Neuronal stem cell (in vitro differentiated cells): ENCODE data around the gene GDF2.

ENCODE experiments used
- DNase-seq: peaks from one replicate; pipeline ENCODE4 v3.0.0-alpha.2; 2013; ENCODE audit warnings: low spot score
- H2AFZ ChIP-seq: one replicate; pipeline ENCODE4 v1.6.1; 2013; ENCODE audit warnings: mild to moderate bottlenecking, low read length, inconsistent platforms
- H2AK5ac ChIP-seq: 2 replicates; pipeline ENCODE4 v1.6.1; 2013; ENCODE audit warnings: low read depth, mild to moderate bottlenecking, inconsistent platforms, low read length, moderate library complexity, mixed read lengths
- H2BK120ac ChIP-seq: 2 replicates; pipeline ENCODE4 v1.6.1; 2013; ENCODE audit warnings: low read depth, mild to moderate bottlenecking, inconsistent platforms, low read length, moderate library complexity, mixed read lengths
- H2BK12ac ChIP-seq: one replicate; pipeline ENCODE4 v1.6.1; 2013; ENCODE audit warnings: low read length, inconsistent platforms
- H2BK15ac ChIP-seq: 2 replicates; pipeline ENCODE4 v1.6.1; 2013; ENCODE audit warnings: mild to moderate bottlenecking, low read length, inconsistent platforms, mixed read lengths
- H2BK5ac ChIP-seq: one replicate; pipeline ENCODE4 v1.6.1; 2013; ENCODE audit warnings: inconsistent platforms, mild to moderate bottlenecking, low read length, moderate library complexity
- H3K14ac ChIP-seq: one replicate; pipeline ENCODE4 v1.6.1; 2013; ENCODE audit warnings: low read length, inconsistent platforms
- H3K18ac ChIP-seq: 2 replicates; pipeline ENCODE4 v1.6.1; 2013; ENCODE audit warnings: low read length, inconsistent platforms
- H3K23ac ChIP-seq: 2 replicates; pipeline ENCODE4 v1.6.1; 2013; ENCODE audit warnings: low read depth, mild to moderate bottlenecking, mixed read lengths, low read length, inconsistent platforms; ENCODE audit not compliant: poor library complexity
- H3K27ac ChIP-seq: replicated peaks from 3 replicates; pipeline ENCODE4 v1.5.1; 2013; ENCODE audit warnings: low read length, inconsistent platforms
- H3K27me3 ChIP-seq, 3 experiments: 2 replicates each; pipeline ENCODE4 v1.6.1; 2013; ENCODE audit warnings: low read length in 3 of 3, mild to moderate bottlenecking in 2 of 3, inconsistent platforms in 1 of 3, low read depth in 1 of 3, mixed read lengths in 1 of 3, moderate library complexity in 1 of 3; ENCODE audit not compliant: control insufficient read depth in 3 of 3, insufficient read depth in 3 of 3
- H3K36me3 ChIP-seq, 2 donors: replicated peaks in 1 of 2; 2 replicates each; pipeline ENCODE4 v1.6.1; 2013; ENCODE audit warnings: low read length in 2 of 2; ENCODE audit not compliant: control insufficient read depth in 2 of 2, insufficient read depth in 2 of 2
- H3K4ac ChIP-seq: 2 replicates; pipeline ENCODE4 v1.6.1; 2013; ENCODE audit warnings: inconsistent platforms, mild to moderate bottlenecking, low read length, moderate library complexity
- H3K4me1 ChIP-seq, 2 donors: 1 replicate in 1 of 2; 2 replicates in 1 of 2; pipeline ENCODE4 v1.6.1; 2013; ENCODE audit warnings: low read length in 2 of 2, low read depth in 1 of 2; ENCODE audit not compliant: control insufficient read depth in 2 of 2, insufficient read depth in 1 of 2
- H3K4me2 ChIP-seq: one replicate; pipeline ENCODE4 v1.6.1; 2013; ENCODE audit warnings: mild to moderate bottlenecking, low read length, inconsistent platforms; ENCODE audit not compliant: insufficient read depth, poor library complexity, severe bottlenecking
- H3K4me3 ChIP-seq, 2 donors: 2 replicates each; pipeline ENCODE4 v1.5.1; 2013; ENCODE audit warnings: low read length in 2 of 2, mild to moderate bottlenecking in 2 of 2, inconsistent platforms in 1 of 2, moderate library complexity in 1 of 2
- H3K79me1 ChIP-seq: one replicate; pipeline ENCODE4 v1.6.1; 2013; ENCODE audit warnings: low read depth, mild to moderate bottlenecking, inconsistent platforms, low read length, moderate library complexity
- H3K9ac ChIP-seq: one replicate; pipeline ENCODE4 v1.6.1; 2013; ENCODE audit warnings: mild to moderate bottlenecking, low read depth, low read length, inconsistent platforms; ENCODE audit not compliant: poor library complexity
- H3K9me3 ChIP-seq, 2 donors: replicated peaks in 1 of 2; 2 replicates each; pipeline versions ENCODE3 to v1.6.1; 2013; ENCODE audit warnings: low read length in 2 of 2, mild to moderate bottlenecking in 2 of 2, inconsistent platforms in 1 of 2, low read depth in 1 of 2, mixed read lengths in 1 of 2, moderate library complexity in 1 of 2; ENCODE audit not compliant: control insufficient read depth in 2 of 2, insufficient read depth in 1 of 2
- H4K8ac ChIP-seq: one replicate; pipeline ENCODE4 v1.6.1; 2013; ENCODE audit warnings: low read depth, mild to moderate bottlenecking, inconsistent platforms, low read length, moderate library complexity
- H4K91ac ChIP-seq: one replicate; pipeline ENCODE4 v1.6.1; 2013; ENCODE audit warnings: low read length, low read depth, mild to moderate bottlenecking, inconsistent platforms; ENCODE audit not compliant: poor library complexity
- WGBS, 2 donors: extraction: QIAGEN DNeasy Blood & Tissue Kit; methylation state at CpG; one replicate each; pipeline ENCODE4 v1.1.7; 2013; ENCODE audit warnings: missing lambda C conversion rate in 2 of 2, mixed read lengths in 1 of 2; ENCODE audit not compliant: insufficient read length in 2 of 2, insufficient replicate concordance in 1 of 2; ENCODE audit errors: extremely low coverage in 2 of 2; 5-methylcytosine and 5-hydroxymethylcytosine counted together

The GDF2 gene

GRCh38 chr10:47295411-47295810 is 26.8 kb upstream of the GDF2 start:
- no peak overlapping the region for H2AK5ac ChIP-seq
- no peak overlapping the region for H3K9ac ChIP-seq
- H3K9me3 ChIP-seq = no peaks in the 10 kb centered on the region
- H3K36me3 ChIP-seq = no peaks in the 10 kb centered on the region
- no peak overlapping the region for H3K23ac ChIP-seq
- no CpG with 5 or more reads among the region's 5 CpGs for WGBS, 2 donors
- H3K79me1 ChIP-seq = no peaks in the 10 kb centered on the region
- H3K27ac ChIP-seq = no peak overlapping the region
- H3K18ac ChIP-seq = peak overlapping the region; percentile 4
- H3K4me2 ChIP-seq = no peak overlapping the region
- H4K8ac ChIP-seq = no peak overlapping the region
- H3K4me3 ChIP-seq = no peak overlapping the region
- peaks cover 0 to 33% (median 0%) of the 10 kb centered on the region in 3 experiments for H3K27me3 ChIP-seq
- peaks cover 20 to 25% of the 10 kb centered on the region in 2 donors for H3K4me1 ChIP-seq
- H2BK5ac ChIP-seq = no peak overlapping the region
- DNase-seq = no peak
- H2BK120ac ChIP-seq = no peak overlapping the region
- no peak overlapping the region for H2BK12ac ChIP-seq
- no peak overlapping the region for H2AFZ ChIP-seq
- no peak overlapping the region for H2BK15ac ChIP-seq
- no peak overlapping the region for H4K91ac ChIP-seq
- H3K14ac ChIP-seq = no peak overlapping the region
- H3K4ac ChIP-seq = no peak overlapping the region

DNA sequence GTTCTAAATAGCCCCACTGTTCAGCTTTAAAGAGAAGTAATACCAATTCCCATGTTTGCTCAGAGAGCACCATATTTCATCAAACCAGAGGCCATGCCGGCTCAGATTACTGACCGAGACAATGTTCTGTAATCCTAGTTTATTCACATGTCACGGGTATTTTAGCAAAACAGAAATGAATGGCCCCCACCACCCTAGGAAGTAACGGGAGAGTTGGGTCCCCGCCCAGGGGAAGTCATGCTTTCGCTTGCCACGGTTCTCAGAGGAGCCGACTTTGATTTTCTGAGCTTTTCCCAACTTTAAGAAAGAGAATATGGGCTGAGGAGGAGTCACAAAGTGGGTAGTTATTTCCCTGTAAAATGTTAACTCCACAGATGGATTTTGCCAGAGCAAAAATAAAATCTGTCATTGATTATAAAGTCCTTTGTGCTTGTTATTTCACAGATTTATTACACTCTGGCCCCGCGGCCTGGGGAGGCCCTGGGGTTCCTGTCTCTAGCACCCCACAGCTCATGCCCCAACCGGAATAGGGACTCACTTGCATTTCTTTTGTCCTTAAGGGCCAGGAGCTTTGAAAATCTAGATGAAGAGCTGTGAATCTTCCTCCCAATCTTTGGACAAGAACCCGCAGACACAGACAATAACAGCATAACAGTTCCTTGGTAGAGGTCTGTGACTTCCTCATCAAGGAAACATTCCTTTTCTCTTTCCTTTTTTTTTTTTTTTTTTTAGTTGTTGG is 25.9 kb upstream of the GDF2 start:
- no peak overlapping the region for H4K8ac ChIP-seq
- H3K18ac ChIP-seq = no peak overlapping the region
- H3K23ac ChIP-seq = no peak overlapping the region
- no peak overlapping the region for H3K9ac ChIP-seq
- no peak overlapping the region for H3K4me3 ChIP-seq
- H2BK12ac ChIP-seq = no peak overlapping the region
- no CpG with 5 or more reads among the region's 12 CpGs for WGBS, 2 donors
- H4K91ac ChIP-seq = no peak overlapping the region
- H3K27ac ChIP-seq = no peak overlapping the region
- no peak overlapping the region for H2BK5ac ChIP-seq
- no peak overlapping the region for H2BK15ac ChIP-seq
- no peak overlapping the region for H2BK120ac ChIP-seq
- H3K9me3 ChIP-seq = no peaks in the 10 kb centered on the region
- H3K14ac ChIP-seq = no peak overlapping the region
- H2AFZ ChIP-seq = peak overlapping the region; percentile 9
- no peak overlapping the region for H3K4ac ChIP-seq
- H2AK5ac ChIP-seq = no peak overlapping the region
- no peaks in the 10 kb centered on the region for H3K36me3 ChIP-seq
- H3K27me3 ChIP-seq = peaks cover 0 to 42% (median 0%) of the 10 kb centered on the region in 3 experiments
- no peaks in the 10 kb centered on the region for H3K79me1 ChIP-seq
- DNase-seq = no peak
- no peak overlapping the region for H3K4me2 ChIP-seq
- peaks cover 20 to 25% of the 10 kb centered on the region in 2 donors for H3K4me1 ChIP-seq

GRCh38 chr10:47296941-47297340 is 25.3 kb upstream of the GDF2 start:
- WGBS, 2 donors = no CpG with 5 or more reads among the region's 1 CpG
- no peak overlapping the region for H3K4me2 ChIP-seq
- H3K4ac ChIP-seq = no peak overlapping the region
- no peaks in the 10 kb centered on the region for H3K9me3 ChIP-seq
- no peaks in the 10 kb centered on the region for H3K36me3 ChIP-seq
- H2BK15ac ChIP-seq = no peak overlapping the region
- no peak overlapping the region for H2BK5ac ChIP-seq
- H3K18ac ChIP-seq = no peak overlapping the region
- H2AK5ac ChIP-seq = no peak overlapping the region
- H3K4me1 ChIP-seq = peaks cover 20 to 25% of the 10 kb centered on the region in 2 donors
- no peak overlapping the region for H3K23ac ChIP-seq
- H2AFZ ChIP-seq = no peak overlapping the region
- H3K14ac ChIP-seq = no peak overlapping the region
- no peak overlapping the region for H3K27ac ChIP-seq
- no peak overlapping the region for H3K4me3 ChIP-seq
- no peak for DNase-seq
- no peak overlapping the region for H2BK120ac ChIP-seq
- H3K9ac ChIP-seq = no peak overlapping the region
- H2BK12ac ChIP-seq = no peak overlapping the region
- peaks cover 0 to 48% (median 0%) of the 10 kb centered on the region in 3 experiments for H3K27me3 ChIP-seq
- H3K79me1 ChIP-seq = no peaks in the 10 kb centered on the region
- H4K8ac ChIP-seq = no peak overlapping the region
- H4K91ac ChIP-seq = no peak overlapping the region

GRCh38 chr10:47297866-47298540 is 24.3 kb upstream of the GDF2 start:
- Histone ChIP-seq H3K27me3 (peaks cover 0 to 55% (median 0%) of the 10 kb centered on the region in 3 experiments), H3K27ac (peak overlapping the region; percentile 20), H3K23ac (no peak overlapping the region), H3K14ac (no peak overlapping the region), H3K79me1 (no peaks in the 10 kb centered on the region), H3K4me2 (peak overlapping the region; percentile 13), H2BK5ac (no peak overlapping the region), H2BK120ac (no peak overlapping the region), H4K8ac (no peak overlapping the region), H3K9me3 (no peaks in the 10 kb centered on the region), H2BK15ac (no peak overlapping the region), H3K4ac (no peak overlapping the region), H3K4me1 (peaks cover 20 to 25% of the 10 kb centered on the region in 2 donors), H2BK12ac (no peak overlapping the region), H3K18ac (no peak overlapping the region), H4K91ac (no peak overlapping the region), H3K36me3 (no peaks in the 10 kb centered on the region), H3K9ac (no peak overlapping the region), H2AFZ (peak overlapping the region; percentile 0), H3K4me3 (no peak overlapping the region), H2AK5ac (no peak overlapping the region)
- WGBS, 2 donors = no CpG with 5 or more reads among the region's 12 CpGs
- no peak for DNase-seq
